Karpas-422 (cell line): ENCODE measurements around the gene ZDHHC6. TPM values are rescaled to one million over a fixed set of nuclear protein-coding genes. Genes with fewer than 3 reads are reported as not detected.
A peak's percentile ranks its signal among the peaks of the same experiment; 100 is the strongest.

Experiments
- DNase-seq: peaks from one replicate; pipeline ENCODE4 v3.0.0-alpha.2; 2015
- H2AFZ ChIP-seq: fragments of 200-600 bp; sonication (generic); 2 replicates; pipeline ENCODE4 v1.6.1; 2014; ENCODE audit warnings: antibody characterized with exemption, low read length, mixed read lengths
- H3K27ac ChIP-seq: fragments of 200-600 bp; sonication (generic); 2 replicates; pipeline ENCODE4 v1.5.1; 2014; ENCODE audit warnings: mild to moderate bottlenecking, low read length, moderate library complexity
- H3K27me3 ChIP-seq: fragments of 200-600 bp; sonication (generic); 2 replicates; pipeline ENCODE4 v1.6.1; 2014; ENCODE audit warnings: low read length, mixed read lengths
- H3K36me3 ChIP-seq: fragments of 200-600 bp; sonication (generic); 2 replicates; pipeline ENCODE4 v1.6.1; 2014; ENCODE audit warnings: low read length, mixed read lengths; ENCODE audit not compliant: insufficient read depth
- H3K4me1 ChIP-seq: fragments of 200-600 bp; sonication (generic); 2 replicates; pipeline ENCODE4 v1.6.1; 2014; ENCODE audit warnings: mild to moderate bottlenecking, low read length, mixed read lengths
- H3K4me2 ChIP-seq: fragments of 200-600 bp; sonication (generic); 2 replicates; pipeline ENCODE4 v1.6.1; 2014; ENCODE audit warnings: low read length, low read depth, mild to moderate bottlenecking; ENCODE audit not compliant: poor library complexity, severe bottlenecking
- H3K4me3 ChIP-seq: fragments of 200-600 bp; sonication (generic); 2 replicates; pipeline ENCODE4 v1.5.1; 2014; ENCODE audit warnings: mild to moderate bottlenecking, antibody characterized with exemption, low read length, mixed read lengths
- H3K79me2 ChIP-seq: fragments of 200-600 bp; sonication (generic); 2 replicates; pipeline ENCODE4 v1.6.1; 2014; ENCODE audit warnings: mild to moderate bottlenecking, low read length, mixed read lengths
- H3K9ac ChIP-seq: fragments of 200-600 bp; sonication (generic); 2 replicates; pipeline ENCODE4 v1.6.0; 2014; ENCODE audit warnings: low read length
- H3K9me2 ChIP-seq: fragments of 200-600 bp; sonication (generic), shearing (Covaris generic); replicated peaks from 2 replicates; pipeline ENCODE4 v1.6.0; 2014; ENCODE audit warnings: mild to moderate bottlenecking, low read length, moderate library complexity; ENCODE audit not compliant: insufficient read depth
- H3K9me3 ChIP-seq: fragments of 300-700, 200-600 bp; sonication (generic); 2 replicates; pipeline ENCODE4 v1.6.1; 2014; ENCODE audit warnings: low read length, mixed read lengths
- H4K20me1 ChIP-seq: fragments of 200-600 bp; sonication (generic); 2 replicates; pipeline ENCODE4 v1.6.1; 2014; ENCODE audit warnings: mild to moderate bottlenecking, antibody characterized with exemption, low read length, low read depth; ENCODE audit not compliant: insufficient read depth
- total RNA-seq: library from RNA; depleted of rRNA; stranded (reverse); fragments of >200 nt; shearing (Covaris generic); gene quantifications from 2 replicates; pipeline ENCODE4 v1.2.3, GENCODE V29; 2014; ENCODE audit warnings: low replicate concordance

ZDHHC6 gene
- total RNA-seq, 1 experiment from 2014 or later: 33.9 TPM

DNA sequence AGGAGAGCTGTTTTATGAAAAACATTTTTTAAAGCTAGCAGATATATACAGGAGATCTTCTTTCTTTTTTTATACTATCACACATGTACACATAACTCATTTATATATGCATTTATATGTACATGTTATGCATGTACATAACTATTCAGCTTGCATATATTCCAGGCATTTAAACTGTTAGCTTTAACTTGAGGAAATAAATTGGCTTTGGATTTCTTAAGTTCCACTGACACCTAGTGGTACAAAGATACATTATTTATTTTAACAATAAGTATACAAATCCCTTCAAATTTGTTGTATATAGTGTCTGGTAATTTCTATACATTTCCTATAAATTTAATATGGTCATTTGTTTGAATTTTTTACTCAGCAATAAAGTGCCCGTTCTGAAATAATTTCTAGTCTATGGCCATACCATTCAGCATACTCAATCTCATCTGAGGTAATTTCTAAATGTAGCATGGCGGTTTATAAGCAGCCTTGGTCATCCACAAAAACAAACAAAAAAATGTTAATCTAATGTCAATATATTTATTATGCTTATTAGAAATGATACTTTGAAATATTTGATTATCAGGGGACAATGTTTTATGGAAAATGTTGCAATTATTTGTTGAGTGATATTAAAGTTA lies 11.6 kb downstream of the ZDHHC6 start:
- Histone ChIP-seq H3K27ac (no peak overlapping the region), H3K9me3 (no peaks in the 10 kb centered on the region), H3K9me2 (no peaks in the 10 kb centered on the region), H3K4me3 (no peak overlapping the region), H4K20me1 (no peaks in the 10 kb centered on the region), H3K4me2 (no peak overlapping the region), H3K36me3 (peaks cover 42% of the 10 kb centered on the region; the same call in 1 of the 2 replicates), H3K27me3 (no peaks in the 10 kb centered on the region), H3K9ac (no peak overlapping the region), H3K79me2 (0 out of 2 replicates have a peak, but pooled peaks cover 4% of the 10 kb centered on the region), H2AFZ (no peak overlapping the region), H3K4me1 (no peaks in the 10 kb centered on the region)
- peak; percentile 67 for DNase-seq

DNA sequence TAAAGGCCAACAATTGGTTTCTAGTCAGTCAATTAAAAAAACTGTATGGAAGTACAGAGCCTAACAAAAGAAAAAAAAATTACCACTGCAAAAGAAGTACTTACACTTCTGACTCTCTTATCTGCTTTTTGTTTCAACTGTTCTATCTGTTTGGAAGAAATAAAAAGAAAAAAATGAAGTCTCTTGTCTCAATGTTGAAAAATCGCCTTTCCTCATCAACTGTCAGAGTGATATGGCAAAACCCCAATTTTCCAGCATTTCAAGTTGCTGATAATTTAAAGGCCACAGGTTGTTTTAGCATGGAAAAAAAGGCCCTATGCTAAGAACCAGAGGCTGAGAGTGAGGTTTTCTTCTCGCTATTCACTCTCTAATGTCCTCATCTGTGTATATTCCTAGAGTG lies 13.6 kb downstream of the ZDHHC6 start:
- Histone ChIP-seq H3K9me3 (no peaks in the 10 kb centered on the region), H4K20me1 (no peaks in the 10 kb centered on the region), H3K4me2 (no peak overlapping the region), H2AFZ (no peak overlapping the region), H3K27ac (no peak overlapping the region), H3K27me3 (no peaks in the 10 kb centered on the region), H3K9me2 (no peaks in the 10 kb centered on the region), H3K4me1 (no peaks in the 10 kb centered on the region), H3K36me3 (peaks cover 43% of the 10 kb centered on the region; the same call in 1 of the 2 replicates), H3K79me2 (0 out of 2 replicates have a peak, but pooled peaks cover 4% of the 10 kb centered on the region), H3K4me3 (no peak overlapping the region), H3K9ac (no peak overlapping the region)
- no peak for DNase-seq

DNA sequence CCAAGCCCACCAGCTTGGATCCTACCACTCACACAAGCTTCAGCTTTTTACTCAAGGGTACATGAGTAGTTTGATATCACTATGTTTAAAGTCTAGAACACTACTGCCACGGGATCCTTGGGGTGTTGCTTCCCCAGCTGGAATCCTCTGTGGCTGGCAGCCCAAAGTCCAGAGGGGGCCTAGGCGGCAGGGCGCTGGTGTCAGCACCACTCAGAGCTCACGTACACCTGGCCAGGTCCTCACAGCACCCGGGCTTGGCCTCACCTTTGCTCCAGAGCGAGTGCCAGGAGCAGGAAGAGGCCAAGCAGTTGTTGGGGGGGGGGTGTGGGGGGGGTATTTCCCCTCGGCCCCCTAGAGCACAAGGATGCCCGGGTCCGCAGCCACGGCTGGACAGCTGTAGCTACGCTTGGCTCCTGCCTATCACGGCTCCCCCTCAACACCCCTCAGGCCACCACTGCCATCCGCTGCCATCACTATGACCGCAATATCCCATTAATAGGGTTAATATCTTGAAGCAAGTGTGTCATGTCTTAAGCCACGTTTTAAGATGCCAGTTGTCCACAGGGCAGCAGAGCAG lies 17.0 kb downstream of the ZDHHC6 start:
- H3K4me2 ChIP-seq: no peak overlapping the region
- H3K27me3 ChIP-seq: no peaks in the 10 kb centered on the region
- H3K79me2 ChIP-seq: 0 out of 2 replicates have a peak, but pooled peaks cover 3% of the 10 kb centered on the region
- no peaks in the 10 kb centered on the region for H3K9me2 ChIP-seq
- H2AFZ ChIP-seq: no peak overlapping the region
- DNase-seq: no peak
- H3K27ac ChIP-seq: no peak overlapping the region
- no peaks in the 10 kb centered on the region for H3K9me3 ChIP-seq
- H3K4me1 ChIP-seq: no peaks in the 10 kb centered on the region
- H3K4me3 ChIP-seq: no peak overlapping the region
- no peaks in the 10 kb centered on the region for H4K20me1 ChIP-seq
- H3K9ac ChIP-seq: no peak overlapping the region
- H3K36me3 ChIP-seq: peaks cover 60% of the 10 kb centered on the region; the same call in 1 of the 2 replicates

DNA sequence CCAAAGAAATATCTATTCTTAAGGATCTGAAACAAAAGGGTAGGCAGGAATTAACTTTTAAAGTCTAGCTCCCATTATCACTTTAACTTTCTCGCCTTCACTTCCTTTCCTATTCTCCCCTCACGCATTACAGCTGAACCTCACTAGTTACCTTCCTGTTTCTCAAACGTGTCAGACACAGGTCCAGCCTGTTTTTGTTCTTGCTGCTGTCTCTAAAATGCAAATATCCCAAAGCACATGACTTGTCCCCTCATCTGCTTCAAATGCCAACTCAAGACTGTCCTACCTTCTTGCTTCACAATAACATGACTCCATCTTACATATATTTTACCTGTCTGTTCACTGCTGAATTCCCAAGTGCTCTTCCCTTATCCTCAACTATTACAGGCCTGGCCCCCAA lies 17.6 kb downstream of the ZDHHC6 start:
- no peak for DNase-seq
- H3K9me2 ChIP-seq: no peaks in the 10 kb centered on the region
- no peak overlapping the region for H3K27ac ChIP-seq

DNA sequence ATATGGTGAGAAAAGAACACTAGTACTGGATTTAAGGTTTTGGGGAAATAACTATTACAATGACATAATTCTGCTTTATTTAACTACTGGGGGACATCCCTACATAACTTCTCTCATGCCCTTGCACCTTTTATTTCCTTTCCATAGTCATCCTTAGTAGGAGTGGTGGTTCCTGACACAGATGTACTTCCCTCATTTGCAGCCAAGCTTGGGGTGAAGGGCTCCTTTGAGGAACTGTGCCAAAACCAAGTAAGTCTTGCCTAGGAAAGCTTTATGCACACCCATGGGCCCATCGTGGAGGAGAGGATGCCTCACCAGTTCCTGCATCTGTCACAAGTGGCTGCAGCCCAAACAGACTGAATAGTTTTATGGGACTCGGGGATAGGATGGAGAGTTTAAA lies 20.6 kb downstream of the ZDHHC6 start:
- H3K9me2 ChIP-seq: no peaks in the 10 kb centered on the region
- no peaks in the 10 kb centered on the region for H3K9me3 ChIP-seq
- no peak overlapping the region for H2AFZ ChIP-seq
- H4K20me1 ChIP-seq: no peaks in the 10 kb centered on the region
- H3K4me3 ChIP-seq: no peak overlapping the region
- H3K36me3 ChIP-seq: peaks cover 55% of the 10 kb centered on the region; the same call in 1 of the 2 replicates
- DNase-seq: no peak
- no peak overlapping the region for H3K9ac ChIP-seq
- H3K27ac ChIP-seq: no peak overlapping the region
- no peaks in the 10 kb centered on the region for H3K79me2 ChIP-seq
- no peak overlapping the region for H3K4me2 ChIP-seq
- H3K27me3 ChIP-seq: no peaks in the 10 kb centered on the region
- no peaks in the 10 kb centered on the region for H3K4me1 ChIP-seq

More for the DNA sequence above, 17.6 kb downstream of the ZDHHC6 start:
- H3K9ac ChIP-seq: no peak overlapping the region
- no peak overlapping the region for H3K4me3 ChIP-seq
- no peak overlapping the region for H2AFZ ChIP-seq
- no peaks in the 10 kb centered on the region for H3K27me3 ChIP-seq
- H3K36me3 ChIP-seq: peaks cover 60% of the 10 kb centered on the region; the same call in 1 of the 2 replicates
- H4K20me1 ChIP-seq: no peaks in the 10 kb centered on the region
- H3K4me2 ChIP-seq: no peak overlapping the region
- no peaks in the 10 kb centered on the region for H3K4me1 ChIP-seq
- H3K9me3 ChIP-seq: no peaks in the 10 kb centered on the region
- H3K79me2 ChIP-seq: no peaks in the 10 kb centered on the region

DNA sequence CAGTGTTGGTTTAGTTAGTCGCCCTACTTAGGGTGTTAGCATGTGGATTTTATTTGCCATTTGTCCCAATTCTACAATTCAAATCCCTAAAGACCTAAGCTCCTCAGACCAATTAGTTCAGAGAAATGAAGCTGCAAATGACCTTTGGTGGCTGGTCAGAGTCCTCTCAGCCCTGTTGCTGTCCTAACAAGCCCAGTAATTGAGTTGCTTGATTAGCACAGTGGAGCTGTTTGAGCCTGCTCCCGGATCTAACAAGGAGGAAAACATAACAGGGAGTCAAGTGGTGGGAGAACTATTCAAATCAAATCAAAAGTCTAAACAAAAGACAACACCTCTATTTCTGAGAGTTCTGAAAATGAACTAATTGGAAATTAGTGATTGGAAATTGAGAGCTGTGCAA lies 22.1 kb downstream of the ZDHHC6 start:
- Histone ChIP-seq H3K9me3 (no peaks in the 10 kb centered on the region), H3K27me3 (no peaks in the 10 kb centered on the region), H3K4me2 (no peak overlapping the region), H3K9ac (no peak overlapping the region), H3K9me2 (no peaks in the 10 kb centered on the region), H3K79me2 (no peaks in the 10 kb centered on the region), H4K20me1 (no peaks in the 10 kb centered on the region), H2AFZ (no peak overlapping the region), H3K4me1 (peaks cover 9% of the 10 kb centered on the region), H3K4me3 (no peak overlapping the region), H3K36me3 (peaks cover 48% of the 10 kb centered on the region; the same call in 1 of the 2 replicates), H3K27ac (no peak overlapping the region)
- no peak for DNase-seq

DNA sequence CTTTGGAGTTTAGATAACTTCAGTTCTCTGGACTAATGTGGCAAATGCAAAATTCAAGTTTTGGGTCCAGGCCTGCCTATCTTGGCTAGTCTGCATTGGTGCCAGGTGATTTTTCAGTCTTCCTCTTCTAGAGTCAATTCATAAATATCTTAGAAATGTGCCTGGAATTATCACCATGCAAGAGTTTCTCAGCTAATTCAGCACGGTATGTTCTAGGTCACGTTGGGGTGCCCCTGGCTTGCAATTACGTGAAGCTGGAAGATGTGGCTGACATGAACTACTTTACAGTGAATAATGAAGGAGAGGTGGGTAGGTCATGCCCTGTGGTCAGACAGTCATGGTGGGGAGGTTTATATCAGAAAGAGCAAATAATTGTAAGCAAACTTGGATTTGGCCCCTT lies 25.0 kb downstream of the ZDHHC6 start:
- no peak overlapping the region for H3K4me2 ChIP-seq
- H3K4me1 ChIP-seq: peaks cover 17% of the 10 kb centered on the region
- no peaks in the 10 kb centered on the region for H3K9me3 ChIP-seq
- DNase-seq: no peak
- peaks cover 43% of the 10 kb centered on the region; the same call in 1 of the 2 replicates for H3K36me3 ChIP-seq
- H3K27ac ChIP-seq: no peak overlapping the region
- H3K4me3 ChIP-seq: no peak overlapping the region
- H3K9ac ChIP-seq: no peak overlapping the region
- H2AFZ ChIP-seq: no peak overlapping the region
- H3K79me2 ChIP-seq: no peaks in the 10 kb centered on the region
- no peaks in the 10 kb centered on the region for H3K27me3 ChIP-seq
- H4K20me1 ChIP-seq: no peaks in the 10 kb centered on the region
- no peaks in the 10 kb centered on the region for H3K9me2 ChIP-seq

DNA sequence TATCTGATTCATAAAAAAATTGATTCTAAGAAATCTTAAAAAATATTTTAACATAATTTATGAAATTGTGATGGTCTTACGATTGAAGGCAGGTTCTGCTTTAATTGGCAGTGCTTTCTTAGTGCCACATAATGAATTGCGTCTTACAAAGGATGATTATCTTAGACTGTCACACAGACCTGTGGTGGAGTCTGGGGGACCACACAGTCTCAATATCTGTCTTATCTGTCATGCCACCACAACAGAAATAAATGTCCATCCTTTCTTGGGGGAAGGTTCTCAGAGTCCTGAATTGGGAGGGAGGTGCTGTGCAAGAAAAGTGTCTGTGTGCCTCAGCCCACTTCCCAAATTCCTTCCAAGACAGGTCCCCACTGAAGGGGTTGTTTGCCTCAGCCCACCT lies 34.0 kb downstream of the ZDHHC6 start:
- Histone ChIP-seq H3K4me3 (no peak overlapping the region), H2AFZ (no peak overlapping the region), H3K9me3 (no peaks in the 10 kb centered on the region), H3K9ac (no peak overlapping the region), H3K27ac (no peak overlapping the region), H3K4me1 (no peaks in the 10 kb centered on the region), H3K9me2 (no peaks in the 10 kb centered on the region), H3K36me3 (peaks cover 31% of the 10 kb centered on the region; the same call in 1 of the 2 replicates), H3K27me3 (no peaks in the 10 kb centered on the region), H4K20me1 (no peaks in the 10 kb centered on the region), H3K4me2 (no peak overlapping the region), H3K79me2 (no peaks in the 10 kb centered on the region)
- DNase-seq: no peak
